Stimulated activated CD4-positive, alpha-beta T cell treated with anti-CD3 and anti-CD28 coated beads, Interleukin-12 subunit alpha, Interleukin-12 subunit beta, amount 100 ng/mL, for 48 hours (primary cell): ENCODE data around the gene LRRC8A.
"Not testable (repeated sequence)": the region's sequence is repeated elsewhere in the genome, so short reads cannot be mapped to it uniquely, and the experiment has no call there.

Experiments used
- DNase-seq, 3 donors: peaks; one replicate each; pipeline ENCODE4 v3.0.0-alpha.2; 2020; ENCODE audit warnings: low read depth in 2 of 3, low spot score in 1 of 3

Gene LRRC8A

GRCh38 chr9:128947527-128948301, 65.8 kb downstream of the LRRC8A start, which contains the start of the genes DOLK and NUP188:
TSS of gene DOLK (minus strand) at chr9:128947603. CDS start at chr9:128947303, 300 bp downstream.
TSS of gene NUP188 (plus strand) at chr9:128947699. CDS start at chr9:128947720, 21 bp downstream.
- peak; percentile 98 to 99 (median 98) for DNase-seq

GRCh38 chr9:128961403-128961802, 79.5 kb downstream of the LRRC8A start:
- not testable (repeated sequence) for DNase-seq
